ENCODE results near the gene FAM149A.

The FAM149A gene

GRCh38 chr4:186105647-186106321 is 1.3 kb downstream of the FAM149A start:
- no peak overlapping the region for H2BK15ac ChIP-seq (ENCODE audit: low read depth, poor library complexity, severe bottlenecking)
- no peaks in the 10 kb centered on the region for H3K79me1 ChIP-seq (replicated peaks; ENCODE audit: low read length, poor library complexity, severe bottlenecking)
- WGBS: 25% methylated on average over 14 of the region's 17 CpGs

GRCh38 chr4:186107947-186108346 is 3.4 kb downstream of the FAM149A start:
- no peak overlapping the region for H3K9ac ChIP-seq (ENCODE audit: low read length)
- no peak overlapping the region for H3K4me2 ChIP-seq (ENCODE audit: low read length, poor library complexity, severe bottlenecking)
- H2BK15ac ChIP-seq (ENCODE audit: low read depth, poor library complexity, severe bottlenecking): no peak overlapping the region
- H3K23ac ChIP-seq (ENCODE audit: low read length in 2 of 2): no peak overlapping the region
- H2BK12ac ChIP-seq (ENCODE audit: low read length in 2 of 2): no peak overlapping the region
- H2BK120ac ChIP-seq (ENCODE audit: low read depth, low read length): no peak overlapping the region
- no peak overlapping the region for H3K4me3 ChIP-seq (ENCODE audit: insufficient read depth in 1 of 2, low read depth in 1 of 2, low read length in 2 of 2)
- H3K14ac ChIP-seq (ENCODE audit: low read length in 2 of 2): no peak overlapping the region
- H3K18ac ChIP-seq (ENCODE audit: low read depth in 1 of 2, low read length in 2 of 2): no peak overlapping the region
- no peak overlapping the region for H2AK5ac ChIP-seq (ENCODE audit: low read length, severe bottlenecking)
- no peak overlapping the region for H2AFZ ChIP-seq (ENCODE audit: low read depth, low read length)
- peaks cover 13% of the 10 kb centered on the region for H3K4me1 ChIP-seq (ENCODE audit: control insufficient read depth, insufficient read depth, low read depth, low read length)
- H3K79me1 ChIP-seq (replicated peaks; ENCODE audit: low read length, poor library complexity, severe bottlenecking): no peaks in the 10 kb centered on the region
- 86% methylated on average over 2 of the region's 4 CpGs for WGBS
- no peak overlapping the region for H2BK5ac ChIP-seq (ENCODE audit: low read depth, low read length, poor library complexity, severe bottlenecking)
- H3K9me3 ChIP-seq (ENCODE audit: control insufficient read depth, low read length): no peaks in the 10 kb centered on the region
- H4K91ac ChIP-seq (ENCODE audit: low read length): no peak overlapping the region
- DNase-seq: no peak
- no peak overlapping the region for H3K4ac ChIP-seq (ENCODE audit: low read depth in 1 of 2, low read length in 2 of 2)
- H3K36me3 ChIP-seq (ENCODE audit: control insufficient read depth in 1 of 2, insufficient read depth in 2 of 2, low read depth in 1 of 2, low read length in 2 of 2): no peaks in the 10 kb centered on the region
- H4K8ac ChIP-seq (ENCODE audit: low read length): no peak overlapping the region
- no peak overlapping the region for H3K27ac ChIP-seq (ENCODE audit: low read length, poor library complexity, severe bottlenecking)
- peaks cover 11 to 14% of the 10 kb centered on the region in 2 experiments for H3K27me3 ChIP-seq (ENCODE audit: control insufficient read depth in 1 of 2, insufficient read depth in 1 of 2, low read length in 2 of 2)

More at GRCh38 chr4:186105647-186106321, 1.3 kb downstream of the FAM149A start:
- Histone ChIP-seq H3K9me3 (ENCODE audit: control insufficient read depth, low read length) (no peaks in the 10 kb centered on the region), H3K4ac (ENCODE audit: low read depth in 1 of 2, low read length in 2 of 2) (no peak overlapping the region), H2BK5ac (ENCODE audit: low read depth, low read length, poor library complexity, severe bottlenecking) (no peak overlapping the region), H2AFZ (ENCODE audit: low read depth, low read length) (no peak overlapping the region), H3K23ac (ENCODE audit: low read length in 2 of 2) (no peak overlapping the region), H3K14ac (ENCODE audit: low read length in 2 of 2) (no peak overlapping the region), H3K27ac (ENCODE audit: low read length, poor library complexity, severe bottlenecking) (no peak overlapping the region), H3K36me3 (ENCODE audit: control insufficient read depth in 1 of 2, insufficient read depth in 2 of 2, low read depth in 1 of 2, low read length in 2 of 2) (no peaks in the 10 kb centered on the region), H3K4me3 (ENCODE audit: insufficient read depth in 1 of 2, low read depth in 1 of 2, low read length in 2 of 2) (peak overlapping the region; percentile 16 to 63), H3K4me2 (ENCODE audit: low read length, poor library complexity, severe bottlenecking) (peak overlapping the region; percentile 98), H3K27me3 (ENCODE audit: control insufficient read depth in 1 of 2, insufficient read depth in 1 of 2, low read length in 2 of 2) (peaks cover 14 to 17% of the 10 kb centered on the region in 2 experiments), H4K91ac (ENCODE audit: low read length) (no peak overlapping the region), H3K4me1 (ENCODE audit: control insufficient read depth, insufficient read depth, low read depth, low read length) (peaks cover 15% of the 10 kb centered on the region), H2AK5ac (ENCODE audit: low read length, severe bottlenecking) (no peak overlapping the region), H3K9ac (ENCODE audit: low read length) (peak overlapping the region; percentile 19), H2BK120ac (ENCODE audit: low read depth, low read length) (no peak overlapping the region), H2BK12ac (ENCODE audit: low read length in 2 of 2) (no peak overlapping the region), H4K8ac (ENCODE audit: low read length) (no peak overlapping the region), H3K18ac (ENCODE audit: low read depth in 1 of 2, low read length in 2 of 2) (no peak overlapping the region)
- DNase-seq: peak; percentile 51

- Histone ChIP-seq H4K91ac (ENCODE audit: low read length) (no peak overlapping the region), H2BK12ac (ENCODE audit: low read length in 2 of 2) (no peak overlapping the region), H3K9ac (ENCODE audit: low read length) (no peak overlapping the region), H2AFZ (ENCODE audit: low read depth, low read length) (no peak overlapping the region), H3K79me1 (replicated peaks; ENCODE audit: low read length, poor library complexity, severe bottlenecking) (no peaks in the 10 kb centered on the region), H3K36me3 (ENCODE audit: control insufficient read depth in 1 of 2, insufficient read depth in 2 of 2, low read depth in 1 of 2, low read length in 2 of 2) (no peaks in the 10 kb centered on the region), H2BK15ac (ENCODE audit: low read depth, poor library complexity, severe bottlenecking) (no peak overlapping the region), H3K18ac (ENCODE audit: low read depth in 1 of 2, low read length in 2 of 2) (no peak overlapping the region), H3K14ac (ENCODE audit: low read length in 2 of 2) (no peak overlapping the region), H3K9me3 (ENCODE audit: control insufficient read depth, low read length) (no peaks in the 10 kb centered on the region), H3K27ac (ENCODE audit: low read length, poor library complexity, severe bottlenecking) (no peak overlapping the region), H2AK5ac (ENCODE audit: low read length, severe bottlenecking) (no peak overlapping the region), H3K4me1 (ENCODE audit: control insufficient read depth, insufficient read depth, low read depth, low read length) (peaks cover 13% of the 10 kb centered on the region), H3K4ac (ENCODE audit: low read depth in 1 of 2, low read length in 2 of 2) (no peak overlapping the region), H3K23ac (ENCODE audit: low read length in 2 of 2) (no peak overlapping the region), H3K4me3 (ENCODE audit: insufficient read depth in 1 of 2, low read depth in 1 of 2, low read length in 2 of 2) (no peak overlapping the region), H3K27me3 (ENCODE audit: control insufficient read depth in 1 of 2, insufficient read depth in 1 of 2, low read length in 2 of 2) (peaks cover 9 to 11% of the 10 kb centered on the region in 2 experiments), H2BK120ac (ENCODE audit: low read depth, low read length) (no peak overlapping the region), H4K8ac (ENCODE audit: low read length) (no peak overlapping the region), H3K4me2 (ENCODE audit: low read length, poor library complexity, severe bottlenecking) (no peak overlapping the region), H2BK5ac (ENCODE audit: low read depth, low read length, poor library complexity, severe bottlenecking) (no peak overlapping the region)
- 74% methylated on average over 3 of the region's 3 CpGs for WGBS
- no peak for DNase-seq
These were observed 3.9 kb downstream of the FAM149A start for GRCh38 chr4:186108391-186108790.

GRCh38 chr4:186109245-186109644 is 4.7 kb downstream of the FAM149A start:
- no peaks in the 10 kb centered on the region for H3K9me3 ChIP-seq (ENCODE audit: control insufficient read depth, low read length)
- H2BK12ac ChIP-seq (ENCODE audit: low read length in 2 of 2): no peak overlapping the region
- no peak overlapping the region for H3K4me2 ChIP-seq (ENCODE audit: low read length, poor library complexity, severe bottlenecking)
- no peaks in the 10 kb centered on the region for H3K79me1 ChIP-seq (replicated peaks; ENCODE audit: low read length, poor library complexity, severe bottlenecking)
- H3K9ac ChIP-seq (ENCODE audit: low read length): no peak overlapping the region
- peaks cover 5 to 6% of the 10 kb centered on the region in 2 experiments for H3K27me3 ChIP-seq (ENCODE audit: control insufficient read depth in 1 of 2, insufficient read depth in 1 of 2, low read length in 2 of 2)
- no peak overlapping the region for H3K4me3 ChIP-seq (ENCODE audit: insufficient read depth in 1 of 2, low read depth in 1 of 2, low read length in 2 of 2)
- no peak overlapping the region for H4K8ac ChIP-seq (ENCODE audit: low read length)
- WGBS: 99% methylated on average over 4 of the region's 4 CpGs
- H2AK5ac ChIP-seq (ENCODE audit: low read length, severe bottlenecking): no peak overlapping the region
- H2AFZ ChIP-seq (ENCODE audit: low read depth, low read length): no peak overlapping the region
- no peak overlapping the region for H3K4ac ChIP-seq (ENCODE audit: low read depth in 1 of 2, low read length in 2 of 2)
- H2BK5ac ChIP-seq (ENCODE audit: low read depth, low read length, poor library complexity, severe bottlenecking): no peak overlapping the region
- H3K27ac ChIP-seq (ENCODE audit: low read length, poor library complexity, severe bottlenecking): no peak overlapping the region
- no peak overlapping the region for H2BK120ac ChIP-seq (ENCODE audit: low read depth, low read length)
- no peak overlapping the region for H3K23ac ChIP-seq (ENCODE audit: low read length in 2 of 2)
- H3K14ac ChIP-seq (ENCODE audit: low read length in 2 of 2): no peak overlapping the region
- H2BK15ac ChIP-seq (ENCODE audit: low read depth, poor library complexity, severe bottlenecking): no peak overlapping the region
- H3K4me1 ChIP-seq (ENCODE audit: control insufficient read depth, insufficient read depth, low read depth, low read length): peaks cover 12% of the 10 kb centered on the region
- H4K91ac ChIP-seq (ENCODE audit: low read length): no peak overlapping the region
- H3K36me3 ChIP-seq (ENCODE audit: control insufficient read depth in 1 of 2, insufficient read depth in 2 of 2, low read depth in 1 of 2, low read length in 2 of 2): no peaks in the 10 kb centered on the region
- no peak overlapping the region for H3K18ac ChIP-seq (ENCODE audit: low read depth in 1 of 2, low read length in 2 of 2)
- DNase-seq: no peak
